Astrocyte (in vitro differentiated cells and primary cell): ENCODE measurements around the gene MPDU1.

Experiments
- CTCF ChIP-seq: IDR thresholded peaks from 2 replicates; pipeline ENCODE4 v1.5.1; 2011; ENCODE audit warnings: low read depth, mild to moderate bottlenecking, inconsistent platforms, low read length, moderate library complexity; ENCODE audit not compliant: insufficient read depth
- EZH2 ChIP-seq: IDR thresholded peaks from 2 replicates; pipeline ENCODE4 v1.6.1; 2012; ENCODE audit warnings: mild to moderate bottlenecking, low read length, inconsistent platforms; ENCODE audit not compliant: insufficient read depth

- TF ChIP-seq CTCF (peak; percentile 8), EZH2 (no peak)
Observed at GRCh38 chr17:7555320-7555948, 28.2 kb upstream of the MPDU1 start.
